LoVo (cell line): ENCODE measurements around the gene TMEM273.
"Not testable (repeated sequence)": the region's sequence is repeated elsewhere in the genome, so short reads cannot be mapped to it uniquely, and the experiment has no call there.

Experiments used
- DNase-seq: peaks from one replicate; pipeline ENCODE4 v3.0.0-alpha.2; 2016; ENCODE audit warnings: low spot score

Gene TMEM273

DNA sequence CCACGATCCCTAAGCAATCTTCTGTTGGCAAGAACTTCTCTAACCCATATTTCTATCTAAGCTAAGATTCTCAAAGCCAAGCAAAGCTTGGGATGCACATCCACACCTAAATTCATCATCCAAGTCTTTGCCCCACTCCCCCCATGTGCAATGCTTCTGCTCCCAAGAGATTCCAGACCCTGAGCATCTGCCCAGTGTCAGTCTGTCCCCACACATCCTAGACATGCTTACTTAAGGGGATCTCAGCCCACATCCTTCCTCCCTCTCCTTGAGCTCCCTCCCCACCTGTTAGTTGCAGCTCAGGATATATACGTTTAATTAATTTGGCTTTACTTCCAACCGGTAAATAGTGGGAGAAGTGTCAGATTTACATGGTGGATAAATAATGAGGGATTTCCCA is 17.0 kb upstream of the TMEM273 start:
- DNase-seq = no peak

DNA sequence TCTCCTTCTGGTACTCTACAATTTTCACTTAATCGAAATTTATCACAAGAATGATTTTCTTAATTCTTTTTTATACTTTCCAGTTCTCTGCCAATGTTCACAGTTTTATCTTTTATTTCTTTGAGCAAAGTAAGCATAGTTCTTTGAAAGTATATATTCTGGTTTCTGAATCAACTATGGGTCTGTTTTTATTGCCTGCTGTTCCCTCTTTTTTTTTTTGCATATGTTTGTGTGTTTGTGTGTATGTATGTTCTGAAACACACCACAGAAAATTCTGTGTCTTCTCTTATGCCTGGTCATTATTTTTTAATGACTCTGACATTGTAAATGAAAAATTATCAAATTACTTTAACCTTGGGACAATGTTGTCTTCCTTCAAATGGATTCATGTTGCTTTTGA is 15.9 kb upstream of the TMEM273 start:
- DNase-seq = no peak

DNA sequence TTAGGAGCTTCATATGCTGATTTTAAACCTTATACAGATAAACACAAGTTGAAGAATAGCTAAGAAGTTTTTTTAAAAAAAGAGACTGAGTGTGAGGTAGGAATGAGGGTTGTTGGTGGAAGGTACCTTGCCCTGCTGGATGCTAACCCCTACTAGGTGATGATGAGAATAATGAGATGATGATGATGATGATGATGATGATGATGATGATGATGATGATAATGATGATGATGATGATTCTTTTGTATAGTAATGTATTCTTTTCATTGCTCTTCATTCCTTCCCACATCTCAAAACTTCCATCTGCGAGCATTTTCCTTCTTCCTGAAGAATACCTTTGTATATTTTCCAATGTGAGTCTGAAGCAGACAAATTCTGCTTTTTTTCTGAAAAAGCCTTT is 14.1 kb upstream of the TMEM273 start:
- no peak for DNase-seq

- DNase-seq = no peak
Observed at GRCh38 chr10:49200854-49201253, 12.7 kb upstream of the TMEM273 start.

DNA sequence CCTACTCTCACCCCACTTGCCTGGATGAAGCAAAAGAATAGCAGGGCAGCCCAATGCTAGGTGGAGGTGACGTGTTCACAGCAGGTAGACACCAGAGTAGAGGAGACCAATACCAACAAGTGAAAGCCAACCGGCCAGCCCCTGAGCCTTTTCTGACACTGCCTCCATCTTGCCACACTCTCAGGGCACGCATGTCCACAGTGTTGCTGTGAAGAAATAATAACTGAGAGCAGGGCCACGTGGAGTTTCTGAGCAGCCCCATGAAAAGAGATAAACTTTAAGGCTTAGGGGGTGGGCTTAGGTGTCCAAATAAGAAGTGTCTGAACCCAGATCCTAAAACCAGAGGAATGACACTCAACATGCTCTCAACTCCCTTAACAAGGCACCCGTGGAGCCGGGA is 9.0 kb upstream of the TMEM273 start:
- DNase-seq = no peak

GRCh38 chr10:49195864-49196263 is 7.7 kb upstream of the TMEM273 start:
- not testable (repeated sequence) for DNase-seq

GRCh38 chr10:49194212-49194920 is 6.2 kb upstream of the TMEM273 start:
- no peak for DNase-seq

DNA sequence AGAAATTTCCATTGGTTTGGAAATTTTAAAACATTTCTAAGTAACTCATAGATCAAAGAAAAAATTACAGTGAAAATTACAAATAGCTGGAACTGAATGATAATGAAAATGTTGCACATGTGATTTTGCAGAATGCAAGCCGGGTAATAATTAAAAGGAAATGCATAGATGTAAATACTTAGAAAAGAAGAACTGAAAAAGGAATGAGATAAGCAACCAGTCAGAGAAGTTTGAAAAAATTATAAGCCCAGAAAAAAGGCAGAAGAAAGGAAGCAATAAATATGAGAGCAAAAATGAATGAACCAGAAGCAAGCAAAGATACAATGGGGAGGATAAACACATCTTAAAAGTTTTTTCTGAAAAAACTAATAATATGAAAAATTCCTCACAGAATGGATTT is 3.2 kb upstream of the TMEM273 start:
- no peak for DNase-seq

DNA sequence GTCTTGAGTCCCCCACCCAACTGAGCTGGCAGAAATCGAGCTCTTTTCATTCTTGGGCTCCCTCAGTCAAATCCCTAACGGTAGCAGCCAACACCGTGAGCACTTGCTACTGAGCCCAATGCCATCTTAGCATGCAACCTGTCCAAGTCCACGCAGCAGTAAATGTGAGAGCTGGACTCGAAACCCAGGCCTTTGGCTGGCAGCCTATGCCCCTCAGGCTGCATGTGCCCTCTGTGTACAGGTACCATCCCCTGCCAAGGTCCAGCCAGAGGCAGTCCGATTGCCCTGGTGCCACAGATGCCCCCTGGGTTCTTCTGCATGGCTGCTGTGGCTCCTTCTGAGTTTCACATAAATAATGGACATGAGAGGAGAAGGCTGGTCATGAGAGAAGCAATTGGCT is 1.2 kb upstream of the TMEM273 start:
- DNase-seq = no peak

- no peak for DNase-seq
Observed at GRCh38 chr10:49187044-49187484, 1.1 kb downstream of the TMEM273 start.

- DNase-seq = no peak
Observed at GRCh38 chr10:49186613-49187012, 1.6 kb downstream of the TMEM273 start.

DNA sequence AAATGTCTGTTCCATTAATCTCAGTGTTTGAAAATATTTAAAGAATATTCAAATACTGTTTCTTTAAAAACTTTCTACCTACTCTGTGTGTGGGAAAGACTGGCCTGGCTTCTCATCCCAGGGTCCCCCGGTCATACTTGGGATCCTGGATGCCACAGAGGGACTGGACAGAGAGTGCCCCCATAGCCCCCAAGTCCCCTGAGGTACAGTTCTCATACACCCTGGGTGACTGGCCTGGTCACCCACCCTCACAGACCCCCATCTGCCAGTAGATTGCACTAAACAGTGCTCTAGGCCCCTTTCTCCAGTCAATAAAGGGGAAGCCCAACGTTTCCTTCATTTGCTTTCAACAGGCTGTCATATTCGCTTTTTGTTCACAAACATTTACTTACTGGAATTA is 3.0 kb downstream of the TMEM273 start:
- DNase-seq = no peak

GRCh38 chr10:49184642-49185111 is 3.5 kb downstream of the TMEM273 start:
- DNase-seq = no peak

GRCh38 chr10:49183596-49184542 is 4.3 kb downstream of the TMEM273 start:
- no peak for DNase-seq

DNA sequence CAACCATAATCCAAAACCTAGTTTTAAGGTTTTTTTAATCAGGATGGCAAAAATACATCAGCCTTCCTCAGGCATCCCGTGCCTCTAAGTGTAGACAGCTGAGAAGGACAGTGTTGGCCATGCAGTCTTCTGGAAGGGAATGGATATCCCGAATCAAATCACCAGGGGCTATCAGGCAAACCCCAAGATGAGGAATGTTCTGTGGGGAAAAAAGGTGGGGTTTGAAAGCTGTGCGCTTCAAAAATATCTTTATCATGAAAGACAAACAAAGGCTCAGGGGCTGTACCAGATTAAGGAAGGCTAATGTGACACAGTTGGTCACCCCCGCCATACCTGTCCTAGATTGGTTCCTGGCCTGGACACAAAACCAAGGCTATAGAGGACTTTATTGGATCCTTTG is 5.4 kb downstream of the TMEM273 start:
- DNase-seq = no peak

- DNase-seq = no peak
Observed at GRCh38 chr10:49180444-49180860, 7.7 kb downstream of the TMEM273 start.

GRCh38 chr10:49179699-49180443 is 8.3 kb downstream of the TMEM273 start:
- DNase-seq = no peak

DNA sequence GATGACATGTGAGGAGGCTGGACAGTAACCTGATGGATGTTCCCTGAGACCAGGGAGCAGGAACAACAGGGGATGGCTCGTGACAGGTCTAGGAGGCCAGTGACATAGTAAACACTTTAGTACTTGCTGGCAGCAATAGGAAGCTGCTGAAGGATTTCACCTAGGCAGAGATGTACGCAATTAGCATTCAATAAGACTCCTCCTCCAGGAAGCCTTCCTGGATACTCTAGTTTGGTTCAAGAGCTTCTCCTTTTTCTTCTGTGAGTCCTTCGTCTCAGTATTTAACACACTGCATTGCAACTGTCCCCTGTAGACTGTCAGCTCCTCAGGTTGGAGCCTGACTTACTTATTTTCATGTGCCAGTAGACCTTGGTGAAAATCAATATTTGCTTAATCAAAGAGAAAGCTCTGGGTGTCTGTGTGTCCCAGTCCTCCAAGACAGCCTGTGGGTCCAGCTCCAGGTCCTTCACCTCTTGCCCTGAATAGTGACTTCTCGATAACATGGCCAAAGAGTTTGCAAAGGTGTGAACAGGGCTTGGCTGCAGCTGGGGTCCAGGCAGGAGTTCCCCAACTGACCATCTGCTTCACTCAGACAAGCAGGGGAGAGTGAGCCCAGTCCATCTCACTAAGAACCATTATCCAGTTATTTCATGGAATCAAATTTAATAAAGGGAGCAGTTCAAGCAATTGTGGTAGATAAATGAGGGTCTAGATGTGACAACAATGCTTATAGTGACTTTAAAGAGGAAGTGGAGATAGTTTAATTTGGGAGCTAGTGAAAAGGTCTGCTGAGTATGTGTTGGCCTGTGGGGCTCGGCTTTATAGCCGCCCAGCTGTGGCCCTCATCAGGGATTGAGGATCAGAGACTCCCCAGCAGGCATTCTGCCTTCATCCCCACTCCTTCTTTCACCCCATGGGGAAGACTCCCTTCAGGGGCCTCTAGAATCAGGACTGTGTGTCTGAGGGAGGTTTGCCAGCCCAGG is 9.4 kb downstream of the TMEM273 start:
- DNase-seq = no peak

DNA sequence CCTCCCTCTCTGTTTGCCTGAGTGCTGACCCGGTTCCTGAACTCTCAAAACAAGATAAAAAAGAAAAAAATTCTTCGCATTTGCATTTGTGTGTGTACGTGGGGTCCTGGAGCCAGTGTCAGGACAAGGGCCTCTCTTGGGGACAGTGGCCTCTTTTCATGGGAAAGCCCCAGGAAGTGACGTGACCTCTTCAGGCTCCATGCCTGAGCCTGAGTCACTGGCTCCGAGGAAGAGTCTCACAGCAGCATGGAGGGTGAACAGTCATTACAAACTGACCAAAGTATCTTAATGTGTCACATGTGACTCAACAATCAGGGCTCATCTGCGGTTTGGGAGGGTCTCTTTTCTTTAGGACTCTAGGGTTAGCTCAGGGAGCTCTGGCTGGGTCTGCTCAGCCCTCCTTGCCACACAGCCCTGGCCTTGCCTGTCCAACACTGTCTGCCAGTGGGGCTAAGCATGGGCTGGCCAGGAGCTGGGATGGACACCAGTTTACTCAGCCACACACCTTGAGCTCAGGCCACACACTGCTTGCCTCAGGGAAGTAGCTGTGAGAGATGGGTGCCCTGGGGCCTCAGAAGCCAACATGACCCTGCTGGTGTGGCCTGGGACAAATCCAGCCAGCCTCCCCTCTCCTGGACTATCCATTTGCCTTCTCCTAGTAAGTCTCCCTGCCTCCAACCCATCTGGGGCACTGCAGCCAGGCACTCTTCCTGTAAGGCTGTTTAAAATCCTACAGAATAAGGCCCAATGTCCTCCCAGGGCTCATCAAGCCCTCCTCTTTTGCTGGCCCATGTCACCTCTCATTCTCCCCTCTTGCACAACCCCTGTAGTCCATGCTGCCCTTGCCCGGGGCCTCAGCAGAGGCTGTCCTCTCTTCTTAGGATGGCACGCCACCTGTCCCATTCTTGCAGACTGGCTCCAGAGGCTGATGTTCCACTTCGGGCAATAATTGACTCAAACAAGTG is 10.5 kb downstream of the TMEM273 start:
- DNase-seq = peak; percentile 7
